ENCODE results near the gene TTC8. TPM values are rescaled to one million over a fixed set of nuclear protein-coding genes. Genes with fewer than 3 reads are reported as not detected.

TTC8 gene
- total RNA-seq, 1 experiment from 2014 or later = 26.6 TPM

DNA sequence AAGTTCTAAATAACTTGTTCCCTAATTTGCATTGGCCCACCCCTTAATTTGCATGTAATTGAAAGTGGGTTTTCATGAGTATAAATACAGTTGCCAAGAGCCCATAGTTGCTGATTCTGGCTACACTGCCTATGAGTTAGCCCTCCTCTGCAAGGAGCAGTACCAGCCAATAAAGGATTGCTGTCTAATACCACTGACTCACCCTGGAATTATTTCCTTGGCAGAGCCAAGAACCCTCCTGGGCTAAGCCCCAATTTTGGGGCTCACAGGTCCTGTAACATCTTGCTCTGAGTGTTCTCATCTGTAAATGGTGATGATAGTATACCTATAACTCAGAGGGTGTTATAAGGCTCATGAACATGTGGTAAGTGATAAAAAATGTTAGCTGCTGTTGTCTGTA, 6.8 kb downstream of the TTC8 start:
- Histone ChIP-seq H3K27me3 (replicated peaks; ENCODE audit: insufficient read depth, low read depth, low read length, poor library complexity) (no peaks in the 10 kb centered on the region), H3K27ac (ENCODE audit: low read depth, low read length, poor library complexity, severe bottlenecking) (no peak overlapping the region), H3K36me3 (ENCODE audit: insufficient read depth, low read length, poor library complexity, severe bottlenecking) (no peaks in the 10 kb centered on the region), H3K4me1 (ENCODE audit: insufficient read depth, low read length, poor library complexity, severe bottlenecking) (peaks cover 14% of the 10 kb centered on the region), H3K9me3 (ENCODE audit: low read depth, low read length, poor library complexity, severe bottlenecking) (no peaks in the 10 kb centered on the region), H3K4me3 (ENCODE audit: low read depth, low read length, poor library complexity, severe bottlenecking) (no peak overlapping the region)
- TF ChIP-seq, protein P1, sequence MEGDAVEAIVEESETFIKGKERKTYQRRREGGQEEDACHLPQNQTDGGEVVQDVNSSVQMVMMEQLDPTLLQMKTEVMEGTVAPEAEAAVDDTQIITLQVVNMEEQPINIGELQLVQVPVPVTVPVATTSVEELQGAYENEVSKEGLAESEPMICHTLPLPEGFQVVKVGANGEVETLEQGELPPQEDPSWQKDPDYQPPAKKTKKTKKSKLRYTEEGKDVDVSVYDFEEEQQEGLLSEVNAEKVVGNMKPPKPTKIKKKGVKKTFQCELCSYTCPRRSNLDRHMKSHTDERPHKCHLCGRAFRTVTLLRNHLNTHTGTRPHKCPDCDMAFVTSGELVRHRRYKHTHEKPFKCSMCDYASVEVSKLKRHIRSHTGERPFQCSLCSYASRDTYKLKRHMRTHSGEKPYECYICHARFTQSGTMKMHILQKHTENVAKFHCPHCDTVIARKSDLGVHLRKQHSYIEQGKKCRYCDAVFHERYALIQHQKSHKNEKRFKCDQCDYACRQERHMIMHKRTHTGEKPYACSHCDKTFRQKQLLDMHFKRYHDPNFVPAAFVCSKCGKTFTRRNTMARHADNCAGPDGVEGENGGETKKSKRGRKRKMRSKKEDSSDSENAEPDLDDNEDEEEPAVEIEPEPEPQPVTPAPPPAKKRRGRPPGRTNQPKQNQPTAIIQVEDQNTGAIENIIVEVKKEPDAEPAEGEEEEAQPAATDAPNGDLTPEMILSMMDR (conservative IDR thresholded peaks at IDR 0.05; ENCODE audit: low read depth, low read length) = no peak
- TF ChIP-seq EZH2 (IDR thresholded peaks at IDR 0.05; ENCODE audit: borderline replicate concordance, low read depth, low read length, poor library complexity, severe bottlenecking) = no peak
- CTCF ChIA-PET = no interaction called here
- DNase-seq (ENCODE audit: low spot score) = peak; percentile 47
- POLR2A ChIA-PET (ENCODE audit: low non-redundant PET) = no interaction called here
- BruUV-seq (replicated peaks) = no TSS peak
- intact Hi-C loops (cut with micrococcal nuclease; ENCODE audit: unreplicated experiment) = no loop called here

DNA sequence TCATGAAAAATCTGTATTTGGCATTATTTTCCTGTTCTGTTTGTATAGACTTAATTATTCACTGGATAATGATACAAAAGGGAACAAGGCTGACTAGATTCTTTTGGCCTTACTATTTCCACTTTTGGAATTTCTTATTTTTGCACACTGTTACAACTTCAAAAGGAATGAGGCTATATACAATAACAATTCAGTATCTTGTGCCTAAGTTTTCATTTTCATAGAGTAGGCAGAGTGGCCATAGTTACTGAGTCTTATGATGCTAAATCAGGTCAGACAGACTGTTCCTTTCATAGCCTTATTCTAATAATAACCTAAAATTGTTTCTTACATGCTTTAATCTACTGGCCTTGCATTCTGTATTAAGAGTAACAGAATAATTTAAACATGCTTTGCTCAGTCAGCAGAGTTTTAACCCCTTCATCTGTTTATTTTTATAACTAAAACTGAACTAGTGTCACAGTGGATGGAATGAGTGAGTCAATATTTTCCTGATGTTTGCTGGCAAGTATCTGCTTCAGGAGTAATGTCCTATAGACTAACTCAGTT, 10.5 kb downstream of the TTC8 start:
- DNase-seq (ENCODE audit: low spot score) = no peak
- no TSS peak for BruUV-seq (replicated peaks)
- Histone ChIP-seq H3K4me1 (ENCODE audit: insufficient read depth, low read length, poor library complexity, severe bottlenecking) (peaks cover 2% of the 10 kb centered on the region), H3K4me3 (ENCODE audit: low read depth, low read length, poor library complexity, severe bottlenecking) (no peak overlapping the region), H3K27ac (ENCODE audit: low read depth, low read length, poor library complexity, severe bottlenecking) (no peak overlapping the region), H3K36me3 (ENCODE audit: insufficient read depth, low read length, poor library complexity, severe bottlenecking) (no peaks in the 10 kb centered on the region), H3K27me3 (replicated peaks; ENCODE audit: insufficient read depth, low read depth, low read length, poor library complexity) (no peaks in the 10 kb centered on the region), H3K9me3 (ENCODE audit: low read depth, low read length, poor library complexity, severe bottlenecking) (no peaks in the 10 kb centered on the region)
- TF ChIP-seq EZH2 (IDR thresholded peaks at IDR 0.05; ENCODE audit: borderline replicate concordance, low read depth, low read length, poor library complexity, severe bottlenecking) = no peak
- TF ChIP-seq, protein P1 (conservative IDR thresholded peaks at IDR 0.05; ENCODE audit: low read depth, low read length) = no peak
- intact Hi-C loops (cut with micrococcal nuclease; ENCODE audit: unreplicated experiment) = no loop called here
- ChIA-PET CTCF (no interaction called here), POLR2A (ENCODE audit: low non-redundant PET) (no interaction called here)

DNA sequence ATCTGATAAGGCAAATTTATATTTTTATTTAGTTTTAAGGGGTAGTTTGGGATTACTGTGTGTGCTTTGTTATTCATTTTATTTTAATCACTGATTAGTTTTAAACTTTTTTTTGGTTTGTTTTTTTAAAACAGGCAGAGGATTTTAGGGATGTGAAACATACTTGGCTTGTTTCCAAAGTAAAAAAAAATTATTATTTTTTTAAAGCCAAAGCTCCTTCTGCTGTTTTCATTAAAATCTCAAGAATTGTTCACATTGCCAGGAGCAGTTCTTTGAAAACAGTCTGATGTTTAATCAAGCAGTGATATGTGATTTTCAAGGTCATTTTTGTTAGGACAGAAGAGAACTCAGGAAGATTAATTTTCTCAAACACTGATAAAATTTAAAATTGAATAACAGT, 11.2 kb downstream of the TTC8 start:
- no peaks in the 10 kb centered on the region for H3K27me3 ChIP-seq (replicated peaks; ENCODE audit: insufficient read depth, low read depth, low read length, poor library complexity)
- H3K36me3 ChIP-seq (ENCODE audit: insufficient read depth, low read length, poor library complexity, severe bottlenecking) = no peaks in the 10 kb centered on the region
- CTCF ChIA-PET = no interaction called here
- POLR2A ChIA-PET (ENCODE audit: low non-redundant PET) = no interaction called here
- TF ChIP-seq, protein P1 (conservative IDR thresholded peaks at IDR 0.05; ENCODE audit: low read depth, low read length) = no peak
- BruUV-seq (replicated peaks) = no TSS peak
- H3K4me3 ChIP-seq (ENCODE audit: low read depth, low read length, poor library complexity, severe bottlenecking) = no peak overlapping the region
- DNase-seq (ENCODE audit: low spot score) = no peak
- intact Hi-C loops (cut with micrococcal nuclease; ENCODE audit: unreplicated experiment) = no loop called here
- H3K4me1 ChIP-seq (ENCODE audit: insufficient read depth, low read length, poor library complexity, severe bottlenecking) = no peaks in the 10 kb centered on the region
- H3K27ac ChIP-seq (ENCODE audit: low read depth, low read length, poor library complexity, severe bottlenecking) = no peak overlapping the region
- no peaks in the 10 kb centered on the region for H3K9me3 ChIP-seq (ENCODE audit: low read depth, low read length, poor library complexity, severe bottlenecking)

Data from A673 (cell line).